HepG2 (cell line): ENCODE results near the gene HOXD12. TPM values are rescaled to one million over a fixed set of nuclear protein-coding genes. Genes with fewer than 3 reads are reported as not detected.
A peak's percentile ranks its signal among the peaks of the same experiment; 100 is the strongest.

Source experiments
- ATAC-seq: fragments of 200-7000 bp; cut with Tn5 transposase; 3 replicates; pipeline ENCODE4 v1.9.1; 2020; ENCODE audit warnings: mild to moderate bottlenecking, moderate library complexity
- BruUV-seq: library from RNA; stranded (reverse); fragments of 400-500 nt; replicated peaks from 2 replicates; lab custom pipeline; 2021; lab: Mats Ljungman, UMichigan
- CTCF ChIA-PET: fragments of 300-600 bp; formaldehyde crosslinking; extraction: SDS; loops from one replicate; lab custom pipeline; 2021; ENCODE audit warnings: low total read pairs, inconsistent platforms, low intra/inter-chr PET ratio; lab: Yijun Ruan, JAX
- POLR2A ChIA-PET: fragments of 350-600 bp; sonication (Branson Sonifier 250); formaldehyde crosslinking; loops from one replicate; lab custom pipeline; 2020; ENCODE audit warnings: antibody characterized with exemption, inconsistent platforms; lab: Yijun Ruan, JAX
- DNase-seq: peaks from one replicate; pipeline ENCODE4 v3.0.0-alpha.2; 2015; ENCODE audit warnings: low spot score
- FAIRE-seq: peaks from 3 replicates; lab custom pipeline; 2011; peaks lifted over from hg19 to GRCh38; lab: Jason Lieb, UNC
- H2AFZ ChIP-seq: one replicate; pipeline ENCODE4 v1.6.1; 2011; ENCODE audit warnings: low read length, inconsistent platforms
- H3K27ac ChIP-seq: fragments of 300-600 bp; 3 replicates; pipeline ENCODE4 v1.8.0; 2011; ENCODE audit warnings: mixed run types, mild to moderate bottlenecking, mixed read lengths, low read length, inconsistent platforms; ENCODE audit not compliant: insufficient read depth; ENCODE audit errors: extremely low read length
- H3K27me3 ChIP-seq, 2 experiments: fragments of 200-600 bp in 1 of 2; 2 replicates in 1 of 2; 3 replicates in 1 of 2; pipeline versions ENCODE4 v1.6.0 to v1.8.0; 2011; ENCODE audit warnings: low read length in 2 of 2, mild to moderate bottlenecking in 2 of 2, moderate library complexity in 2 of 2, inconsistent platforms in 1 of 2; ENCODE audit not compliant: insufficient read depth in 2 of 2, control insufficient read depth in 1 of 2
- H3K36me3 ChIP-seq, 2 experiments: fragments of 200-600 bp in 1 of 2; replicated peaks in 1 of 2; 2 replicates in 1 of 2; 3 replicates in 1 of 2; pipeline versions ENCODE4 v1.5.1 to v1.8.0; 2011; ENCODE audit warnings: low read length in 2 of 2, inconsistent platforms in 1 of 2; ENCODE audit not compliant: insufficient read depth in 2 of 2, control insufficient read depth in 1 of 2
- H3K4me1 ChIP-seq: 2 replicates; pipeline ENCODE4 v1.5.1; 2012; ENCODE audit warnings: low read length, inconsistent platforms; ENCODE audit not compliant: insufficient read depth
- H3K4me2 ChIP-seq: 2 replicates; pipeline ENCODE4 v1.6.0; 2011; ENCODE audit warnings: low read depth, low read length, inconsistent platforms
- H3K4me3 ChIP-seq, 3 experiments: fragments of 200-600 bp in 1 of 3; sonication (generic), shearing (Covaris generic) in 1 of 3; replicated peaks in 1 of 3; 2 replicates each; pipeline ENCODE4 v1.5.1; 2011 to 2016; ENCODE audit warnings: low read length in 3 of 3, inconsistent platforms in 2 of 3, low read depth in 2 of 3, mild to moderate bottlenecking in 2 of 3, control low read depth in 1 of 3, mixed read lengths in 1 of 3; ENCODE audit not compliant: insufficient read depth in 1 of 3
- H3K79me2 ChIP-seq: one replicate; pipeline ENCODE4 v1.6.1; 2011; ENCODE audit warnings: low read length, inconsistent platforms; ENCODE audit not compliant: insufficient read depth
- H3K9ac ChIP-seq: 2 replicates; pipeline ENCODE4 v1.6.0; 2011; ENCODE audit warnings: mild to moderate bottlenecking, low read depth, low read length, inconsistent platforms; ENCODE audit not compliant: insufficient read depth
- H3K9me3 ChIP-seq: 2 replicates; pipeline ENCODE4 v1.5.1; 2012; ENCODE audit warnings: mild to moderate bottlenecking, low read length
- H4K20me1 ChIP-seq: 2 replicates; pipeline ENCODE4 v1.6.0; 2011; ENCODE audit warnings: inconsistent platforms, mild to moderate bottlenecking, low read length, moderate library complexity; ENCODE audit not compliant: insufficient read depth
- EZH2 ChIP-seq: conservative IDR thresholded peaks from 2 replicates; pipeline ENCODE4 v1.6.1; 2012; ENCODE audit warnings: mild to moderate bottlenecking, low read depth, low read length, moderate library complexity
- IRX3 ChIP-seq: sonication (generic); formaldehyde crosslinking; IDR thresholded peaks from 2 replicates; pipeline ENCODE4 v1.8.1; 2023; ENCODE audit warnings: mild to moderate bottlenecking, low read depth, missing genetic modification reagents, borderline replicate concordance
- KLF11 ChIP-seq: IDR thresholded peaks from 2 replicates; pipeline ENCODE4 v1.6.1; 2016; ENCODE audit warnings: missing compliant biosample characterization
- MTF2 ChIP-seq: sonication (generic); formaldehyde crosslinking; IDR thresholded peaks from 2 replicates; pipeline ENCODE4 v1.5.0; 2020; ENCODE audit warnings: missing genetic modification reagents, borderline replicate concordance
- ZMYM2 ChIP-seq: sonication (generic); formaldehyde crosslinking; IDR thresholded peaks from 2 replicates; pipeline ENCODE4 v1.8.0; 2022; ENCODE audit warnings: mild to moderate bottlenecking, missing genetic modification reagents
- WGBS: methylation state at CpG from one replicate; pipeline ENCODE4 v1.1.6; 2017; ENCODE audit warnings: low lambda C conversion rate; 5-methylcytosine and 5-hydroxymethylcytosine counted together
- in situ Hi-C: cut with HindIII; loops from 2 replicates; pipeline ENCODE4 v1.10.0; 2017; ENCODE audit warnings: low pct_unique_long_range_greater_than_20kb; ENCODE audit not compliant: extremely low pct_ligation_motif_present
- intact Hi-C: fragments of 100-400 bp; cut with micrococcal nuclease; formaldehyde crosslinking; loops from one replicate; pipeline ENCODE4 v1.10.0; 2022; ENCODE audit not compliant: unreplicated experiment
- polyA plus RNA-seq, 8 experiments: library from polyadenylated mRNA; depleted of rRNA in 3 of 8; stranded (reverse) in 7 of 8; unstranded in 1 of 8; fragments of >200 nt; fragmentation: Illumina TruSeq in 4 of 8; extraction: Trizol in 4 of 8; gene quantifications; 2 replicates each; pipeline versions ENCODE4 v1.2.1 to v1.2.3, GENCODE V29; 2011 to 2016; ENCODE audit warnings: low read depth in 4 of 8, missing spikeins in 1 of 8, mixed read lengths in 1 of 8; ENCODE audit not compliant: insufficient read depth in 1 of 8
- total RNA-seq, 5 experiments: library from RNA; depleted of rRNA; stranded (reverse); fragments of >200 nt; fragmentation: Illumina TruSeq; extraction: Trizol; gene quantifications; 2 replicates each; pipeline ENCODE4 v1.2.3, GENCODE V29; 2016; ENCODE audit warnings: low read depth in 1 of 5

The HOXD12 gene
- total and polyA plus RNA-seq, 2 of the 13 experiments (the other 11 are each of a cell fraction or from before 2014, with no cell fraction given) = not detected

GRCh38 chr2:176091329-176092258 is 8.0 kb upstream of the HOXD12 start:
- Histone ChIP-seq H3K4me3 (no peak overlapping the region), H2AFZ (no peak overlapping the region), H3K79me2 (no peaks in the 10 kb centered on the region), H3K4me2 (no peak overlapping the region), H3K27me3 (peaks cover 18 to 93% of the 10 kb centered on the region in 2 experiments)
- no peak for FAIRE-seq
- DNase-seq = no peak
- in situ Hi-C loops (no loop called here), intact Hi-C loops (no loop called here)
- 31% methylated on average over 25 of the region's 31 CpGs for WGBS
- peak; percentile 87; the same call in 1 of the 2 replicates for TF ChIP-seq EZH2
- TF ChIP-seq MTF2 (CRISPR knock-in tag) = no peak; the same call in 1 of the 2 replicates
- TF ChIP-seq ZMYM2 = no peak
- TF ChIP-seq KLF11 (CRISPR knock-in tag) = no peak
- no peak for TF ChIP-seq IRX3 (CRISPR knock-in tag)
- TF ChIP-seq, all 625 proteins: peak for 1
- H4K20me1 ChIP-seq = no peaks in the 10 kb centered on the region
- no peaks in the 10 kb centered on the region for H3K9me3 ChIP-seq
- H3K36me3 ChIP-seq = no peaks in the 10 kb centered on the region
- ChIA-PET POLR2A (no interaction called here), CTCF (no interaction called here)
- no peak overlapping the region for H3K27ac ChIP-seq
- no peak for ATAC-seq
- no peak overlapping the region for H3K9ac ChIP-seq
- peaks cover 17% of the 10 kb centered on the region for H3K4me1 ChIP-seq
- BruUV-seq = no TSS peak
